MM.1S (cell line): ENCODE data around the gene CLEC7A.

ENCODE experiments used
- EZH2phosphoT487 ChIP-seq: fragments of 300-600 bp; sonication (generic); IDR thresholded peaks from 2 replicates; pipeline ENCODE4 v1.6.1; 2018; ENCODE audit warnings: antibody characterized with exemption, low read length
- TF ChIP-seq, protein P1 (sequence below): fragments of 300-600 bp; sonication (generic); IDR thresholded peaks from 2 replicates; pipeline ENCODE4 v1.5.1; 2016; ENCODE audit warnings: antibody characterized with exemption, low read length, mixed read lengths

DNA sequence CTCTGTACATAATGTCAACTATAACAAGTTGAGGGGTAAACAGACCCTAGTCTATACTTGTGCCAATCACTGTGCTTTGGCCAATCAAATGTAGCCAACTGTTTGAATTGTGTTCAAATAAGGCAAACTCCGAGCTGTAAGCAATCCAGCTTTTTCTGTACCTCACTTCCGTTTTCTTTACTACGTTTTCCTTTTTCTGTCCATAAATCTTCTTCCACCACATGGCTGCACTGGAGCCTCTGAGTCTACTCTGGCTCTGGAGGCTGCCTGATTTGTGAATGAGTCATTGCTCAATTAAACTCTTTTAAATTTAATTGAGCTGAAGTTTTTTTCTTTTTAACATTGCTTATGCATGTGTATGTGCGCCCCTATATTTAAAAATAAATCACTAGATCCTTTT, 60.9 kb downstream of the CLEC7A start:
- TF ChIP-seq, protein P1, sequence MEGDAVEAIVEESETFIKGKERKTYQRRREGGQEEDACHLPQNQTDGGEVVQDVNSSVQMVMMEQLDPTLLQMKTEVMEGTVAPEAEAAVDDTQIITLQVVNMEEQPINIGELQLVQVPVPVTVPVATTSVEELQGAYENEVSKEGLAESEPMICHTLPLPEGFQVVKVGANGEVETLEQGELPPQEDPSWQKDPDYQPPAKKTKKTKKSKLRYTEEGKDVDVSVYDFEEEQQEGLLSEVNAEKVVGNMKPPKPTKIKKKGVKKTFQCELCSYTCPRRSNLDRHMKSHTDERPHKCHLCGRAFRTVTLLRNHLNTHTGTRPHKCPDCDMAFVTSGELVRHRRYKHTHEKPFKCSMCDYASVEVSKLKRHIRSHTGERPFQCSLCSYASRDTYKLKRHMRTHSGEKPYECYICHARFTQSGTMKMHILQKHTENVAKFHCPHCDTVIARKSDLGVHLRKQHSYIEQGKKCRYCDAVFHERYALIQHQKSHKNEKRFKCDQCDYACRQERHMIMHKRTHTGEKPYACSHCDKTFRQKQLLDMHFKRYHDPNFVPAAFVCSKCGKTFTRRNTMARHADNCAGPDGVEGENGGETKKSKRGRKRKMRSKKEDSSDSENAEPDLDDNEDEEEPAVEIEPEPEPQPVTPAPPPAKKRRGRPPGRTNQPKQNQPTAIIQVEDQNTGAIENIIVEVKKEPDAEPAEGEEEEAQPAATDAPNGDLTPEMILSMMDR = no peak
- TF ChIP-seq EZH2phosphoT487 = no peak
